Stomach (tissue), 9 donors: ENCODE results near the gene DNAJA1. TPM values are rescaled to one million over a fixed set of nuclear protein-coding genes. Genes with fewer than 3 reads are reported as not detected.

ENCODE experiments used
- DNase-seq, 2 donors: peaks; one replicate each; pipeline versions ENCODE4 v3.0.0 to v3.0.0-alpha.2; 2013 to 2019
- H3K27ac ChIP-seq, 5 donors: fragments of 200-600 bp in 4 of 5; sonication (generic) in 4 of 5; one replicate each; pipeline ENCODE4 v1.5.1; 2013 to 2019; ENCODE audit warnings: mild to moderate bottlenecking in 1 of 5, moderate library complexity in 1 of 5
- H3K27me3 ChIP-seq, 3 donors: fragments of 200-600 bp; sonication (generic); one replicate each; pipeline ENCODE4 v1.5.1; 2017 to 2019; ENCODE audit warnings: mixed run types in 1 of 3
- H3K36me3 ChIP-seq, 4 donors: fragments of 200-600 bp; sonication (generic); 1 replicate in 3 of 4; 2 replicates in 1 of 4; pipeline ENCODE4 v1.5.1; 2016 to 2019
- H3K4me1 ChIP-seq, 4 donors: fragments of 200-600 bp; sonication (generic); one replicate each; pipeline ENCODE4 v1.5.1; 2016 to 2019
- H3K4me3 ChIP-seq, 4 donors: fragments of 200-600 bp; sonication (generic) in 3 of 4; one replicate each; pipeline ENCODE4 v1.5.1; 2016 to 2019; ENCODE audit warnings: mild to moderate bottlenecking in 1 of 4
- H3K9me3 ChIP-seq, 4 donors: fragments of 200-600 bp; sonication (generic); one replicate each; pipeline ENCODE4 v1.5.1; 2016 to 2019
- CTCF ChIP-seq, 7 experiments: fragments of 450-650 bp in 4 of 7; fragments of 200-600 bp in 3 of 7; sonication (generic) in 3 of 7; IDR thresholded peaks; one replicate each; pipeline ENCODE4 v1.5.1; 2016 to 2019; ENCODE audit warnings: antibody characterized with exemption in 7 of 7, control low read depth in 2 of 7, mild to moderate bottlenecking in 1 of 7
- EP300 ChIP-seq: sonication (generic); formaldehyde crosslinking; IDR thresholded peaks from one replicate; pipeline ENCODE4 v1.6.1; 2017; ENCODE audit warnings: antibody characterized with exemption
- POLR2A ChIP-seq, 4 donors: fragments of 450-650 bp; IDR thresholded peaks; one replicate each; pipeline ENCODE4 v1.6.1; 2016; ENCODE audit warnings: antibody characterized with exemption in 4 of 4, control low read depth in 2 of 4, mild to moderate bottlenecking in 1 of 4, moderate library complexity in 1 of 4
- POLR2AphosphoS5 ChIP-seq, 3 donors: sonication (generic); formaldehyde crosslinking; IDR thresholded peaks; one replicate each; pipeline ENCODE4 v1.6.1; 2016; ENCODE audit warnings: antibody characterized with exemption in 3 of 3
- WGBS, 5 donors: extraction: QIAGEN DNeasy Blood & Tissue Kit in 3 of 5; methylation state at CpG; one replicate each; pipeline versions ENCODE4 v1.1.5 to v1.1.7; 2013 to 2018; 5-methylcytosine and 5-hydroxymethylcytosine counted together
- intact Hi-C: fragments of 100-400 bp; cut with DNase I; formaldehyde crosslinking; loops from one replicate; pipeline ENCODE4 v1.15.1; 2023; ENCODE audit warnings: low total_unique reads
- polyA plus RNA-seq, 3 donors: library from polyadenylated mRNA; stranded (reverse); fragments of 200-250 nt; gene quantifications; one replicate each; pipeline ENCODE4 v1.2.3, GENCODE V29; 2013
- total RNA-seq, 5 donors: library from RNA; depleted of rRNA; stranded (reverse); fragments of >200 nt; gene quantifications; one replicate each; pipeline versions ENCODE4 v1.1.0 to v1.2.3, GENCODE V29; 2014 to 2016
- donor health status: healthy with polysubstance abuse.
- donor health status: Bipolar disorder and iron deficiency.
- donor health status: healthy.

The DNAJA1 gene
- total and polyA plus RNA-seq, 8 donors, result 16.8 to 87.4 (median 39.3) TPM

- Histone ChIP-seq H3K27ac (peak overlapping the region in 2 of 5 donors; percentile 46 to 95), H3K9me3 (no peaks in the 10 kb centered on the region), H3K4me3 (no peak overlapping the region), H3K36me3 (peaks cover 29 to 62% (median 61%) of the 10 kb centered on the region in 4 donors), H3K27me3 (no peaks in the 10 kb centered on the region), H3K4me1 (peaks cover 4 to 27% (median 13%) of the 10 kb centered on the region in 4 donors)
- intact Hi-C loops, result no loop called here
- DNase-seq, result no peak
- WGBS, 5 donors, result 58 to 75% (median 71%) methylated on average over 8 of the region's 8 CpGs
- TF ChIP-seq POLR2A (IDR thresholded peaks at IDR 0.05) (no peak), POLR2AphosphoS5 (IDR thresholded peaks at IDR 0.05) (no peak), EP300 (no peak), CTCF (IDR thresholded peaks at IDR 0.05) (no peak)
Observed at GRCh38 chr9:33042473-33042872, 17.4 kb downstream of the DNAJA1 start.

- 28 to 43% (median 38%) methylated on average over 8 of the region's 8 CpGs for WGBS, 5 donors
- TF ChIP-seq EP300, result no peak
- TF ChIP-seq POLR2AphosphoS5 (IDR thresholded peaks at IDR 0.05), result no peak
- no peak for TF ChIP-seq CTCF (IDR thresholded peaks at IDR 0.05)
- TF ChIP-seq POLR2A (IDR thresholded peaks at IDR 0.05), result no peak
- intact Hi-C loops, result no loop called here
- Histone ChIP-seq H3K36me3 (peaks cover 23 to 62% (median 61%) of the 10 kb centered on the region in 4 donors), H3K27ac (peak overlapping the region; percentile 31 to 96 (median 92)), H3K4me3 (peak overlapping the region; percentile 51 to 57 (median 54)), H3K27me3 (no peaks in the 10 kb centered on the region), H3K9me3 (no peaks in the 10 kb centered on the region), H3K4me1 (peaks cover 4 to 27% (median 13%) of the 10 kb centered on the region in 4 donors)
- no peak for DNase-seq
Observed at GRCh38 chr9:33043671-33044070, 18.6 kb downstream of the DNAJA1 start.

GRCh38 chr9:33044162-33044673 is 19.1 kb downstream of the DNAJA1 start:
- intact Hi-C loops, result no loop called here
- WGBS, 5 donors, result 0 to 3% (median 1%) methylated on average over 22 to 41 of the region's 41 CpGs
- peaks cover 18 to 62% (median 61%) of the 10 kb centered on the region in 4 donors for H3K36me3 ChIP-seq
- H3K4me1 ChIP-seq, result peaks cover 4 to 27% (median 13%) of the 10 kb centered on the region in 4 donors
- DNase-seq, result peak; percentile 84 to 96
- H3K27me3 ChIP-seq, result no peaks in the 10 kb centered on the region
- TF ChIP-seq CTCF (IDR thresholded peaks at IDR 0.05) (no peak), POLR2A (IDR thresholded peaks at IDR 0.05) (no peak), POLR2AphosphoS5 (IDR thresholded peaks at IDR 0.05) (peak; percentile 64 to 88 (median 76)), EP300 (no peak)
- H3K4me3 ChIP-seq, result peak overlapping the region; percentile 51 to 57 (median 54)
- H3K9me3 ChIP-seq, result no peaks in the 10 kb centered on the region
- peak overlapping the region; percentile 86 to 96 (median 92) for H3K27ac ChIP-seq

- WGBS, 5 donors, result 23 to 37% (median 29%) methylated on average over 12 of the region's 12 CpGs
- Histone ChIP-seq H3K9me3 (no peaks in the 10 kb centered on the region), H3K27me3 (no peaks in the 10 kb centered on the region), H3K27ac (peak overlapping the region; percentile 86 to 96 (median 92)), H3K4me3 (peak overlapping the region; percentile 51 to 57 (median 54)), H3K4me1 (peaks cover 4 to 27% (median 13%) of the 10 kb centered on the region in 4 donors), H3K36me3 (peaks cover 19 to 62% (median 61%) of the 10 kb centered on the region in 4 donors)
- TF ChIP-seq POLR2A (IDR thresholded peaks at IDR 0.05) (no peak), EP300 (no peak), CTCF (IDR thresholded peaks at IDR 0.05) (peak in 1 of 7 experiments; percentile 20), POLR2AphosphoS5 (IDR thresholded peaks at IDR 0.05) (no peak)
- peak; percentile 39 to 75 for DNase-seq
- intact Hi-C loops, result no loop called here
Observed at GRCh38 chr9:33044677-33045282, 19.7 kb downstream of the DNAJA1 start.
